Hepatocyte (in vitro differentiated cells): ENCODE data around the gene OPA3.

Source experiments
- EZH2phosphoT487 ChIP-seq: fragments of 200-600 bp; sonication (generic); IDR thresholded peaks from one replicate; pipeline ENCODE4 v1.6.1; 2018; ENCODE audit warnings: antibody characterized with exemption, mild to moderate bottlenecking, low read depth, moderate library complexity; ENCODE audit not compliant: unreplicated experiment, severe bottlenecking
- TF ChIP-seq, protein P1 (sequence below): fragments of 200-600 bp; sonication (generic); IDR thresholded peaks from 2 replicates; pipeline ENCODE4 v1.5.1; 2016; ENCODE audit warnings: antibody characterized with exemption, mild to moderate bottlenecking; ENCODE audit not compliant: poor library complexity

GRCh38 chr19:45511074-45511473, 73.5 kb downstream of the OPA3 start:
- TF ChIP-seq, protein P1, sequence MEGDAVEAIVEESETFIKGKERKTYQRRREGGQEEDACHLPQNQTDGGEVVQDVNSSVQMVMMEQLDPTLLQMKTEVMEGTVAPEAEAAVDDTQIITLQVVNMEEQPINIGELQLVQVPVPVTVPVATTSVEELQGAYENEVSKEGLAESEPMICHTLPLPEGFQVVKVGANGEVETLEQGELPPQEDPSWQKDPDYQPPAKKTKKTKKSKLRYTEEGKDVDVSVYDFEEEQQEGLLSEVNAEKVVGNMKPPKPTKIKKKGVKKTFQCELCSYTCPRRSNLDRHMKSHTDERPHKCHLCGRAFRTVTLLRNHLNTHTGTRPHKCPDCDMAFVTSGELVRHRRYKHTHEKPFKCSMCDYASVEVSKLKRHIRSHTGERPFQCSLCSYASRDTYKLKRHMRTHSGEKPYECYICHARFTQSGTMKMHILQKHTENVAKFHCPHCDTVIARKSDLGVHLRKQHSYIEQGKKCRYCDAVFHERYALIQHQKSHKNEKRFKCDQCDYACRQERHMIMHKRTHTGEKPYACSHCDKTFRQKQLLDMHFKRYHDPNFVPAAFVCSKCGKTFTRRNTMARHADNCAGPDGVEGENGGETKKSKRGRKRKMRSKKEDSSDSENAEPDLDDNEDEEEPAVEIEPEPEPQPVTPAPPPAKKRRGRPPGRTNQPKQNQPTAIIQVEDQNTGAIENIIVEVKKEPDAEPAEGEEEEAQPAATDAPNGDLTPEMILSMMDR = no peak
- no peak for TF ChIP-seq EZH2phosphoT487
